T1000 (cell line): ENCODE data around the gene OR7D4.
"Not testable (repeated sequence)": the region's sequence is repeated elsewhere in the genome, so short reads cannot be mapped to it uniquely, and the experiment has no call there.

Source experiments
- DNase-seq: peaks from one replicate; lab custom pipeline; 2025; ENCODE audit warnings: mixed read lengths; lab: John Stamatoyannopoulos, UW

The OR7D4 gene

GRCh38 chr19:9219489-9219888 is at the start of gene OR7D4:
OR7D4 (minus strand) TSS chr19:9219589; CDS start chr19:9214837, 4,752 bp downstream.
- no peak for DNase-seq

GRCh38 chr19:9251236-9251635 is 31.8 kb upstream of the OR7D4 start:
- DNase-seq = no peak

- no peak for DNase-seq
Measured at GRCh38 chr19:9250630-9251029, 31.2 kb upstream of the OR7D4 start, which contains the start of gene OR7E24. OR7E24 (plus strand) TSS chr19:9250930; CDS start chr19:9251044, 114 bp downstream.

- peak; percentile 58 for DNase-seq
Measured at GRCh38 chr19:9205501-9206113, 13.8 kb downstream of the OR7D4 start.

- DNase-seq = not testable (repeated sequence)
Measured at GRCh38 chr19:9198044-9198443, 21.3 kb downstream of the OR7D4 start.

- DNase-seq = no peak
Measured at GRCh38 chr19:9189535-9189934, 29.9 kb downstream of the OR7D4 start.

- no peak for DNase-seq
Measured at GRCh38 chr19:9187191-9187590, 32.2 kb downstream of the OR7D4 start.

GRCh38 chr19:9183000-9183399 is 36.4 kb downstream of the OR7D4 start:
- no peak for DNase-seq

- DNase-seq = no peak
Measured at GRCh38 chr19:9178901-9179300, 40.5 kb downstream of the OR7D4 start, which contains the start of gene OR7D2. OR7D2 (plus strand) TSS chr19:9178979; CDS start chr19:9185782, 6,803 bp downstream.

GRCh38 chr19:9175326-9175725 is 44.1 kb downstream of the OR7D4 start:
- no peak for DNase-seq

- no peak for DNase-seq
Measured at GRCh38 chr19:9171393-9171991, 47.9 kb downstream of the OR7D4 start.

- DNase-seq = no peak
Measured at GRCh38 chr19:9166846-9167245, 52.5 kb downstream of the OR7D4 start.

GRCh38 chr19:9165261-9165660 is 54.1 kb downstream of the OR7D4 start:
- no peak for DNase-seq

GRCh38 chr19:9161427-9161826 is 58.0 kb downstream of the OR7D4 start:
- DNase-seq = no peak
